ENCODE results near the gene CDH15.
"Not testable (repeated sequence)": the region's sequence is repeated elsewhere in the genome, so short reads cannot be mapped to it uniquely, and the experiment has no call there.

CDH15 gene

DNA sequence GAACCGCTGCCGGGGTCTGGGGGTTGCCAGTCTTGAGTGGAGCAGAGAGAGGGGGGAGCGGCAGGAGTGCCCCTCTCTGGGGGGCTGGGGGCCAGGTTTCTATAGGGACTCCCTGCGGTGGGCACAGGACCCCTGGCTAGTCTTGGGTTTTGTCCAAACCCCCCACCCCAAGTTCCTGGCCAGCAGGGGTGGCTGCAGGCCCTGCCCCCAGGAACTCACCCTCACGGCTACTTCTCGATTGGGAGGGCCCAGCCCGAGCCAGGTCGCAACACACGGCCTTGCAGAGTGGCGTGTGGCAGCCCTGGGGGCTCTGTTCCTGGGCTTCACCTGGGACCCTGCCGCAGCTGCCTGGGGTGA is 601 bp downstream of the CDH15 start:
- DNase-seq (ENCODE audit: low read depth in 2 of 2), result no peak

- DNase-seq (ENCODE audit: low read depth in 2 of 2), result no peak
Observed at GRCh38 chr16:89172528-89173173, 1.1 kb downstream of the CDH15 start.

DNA sequence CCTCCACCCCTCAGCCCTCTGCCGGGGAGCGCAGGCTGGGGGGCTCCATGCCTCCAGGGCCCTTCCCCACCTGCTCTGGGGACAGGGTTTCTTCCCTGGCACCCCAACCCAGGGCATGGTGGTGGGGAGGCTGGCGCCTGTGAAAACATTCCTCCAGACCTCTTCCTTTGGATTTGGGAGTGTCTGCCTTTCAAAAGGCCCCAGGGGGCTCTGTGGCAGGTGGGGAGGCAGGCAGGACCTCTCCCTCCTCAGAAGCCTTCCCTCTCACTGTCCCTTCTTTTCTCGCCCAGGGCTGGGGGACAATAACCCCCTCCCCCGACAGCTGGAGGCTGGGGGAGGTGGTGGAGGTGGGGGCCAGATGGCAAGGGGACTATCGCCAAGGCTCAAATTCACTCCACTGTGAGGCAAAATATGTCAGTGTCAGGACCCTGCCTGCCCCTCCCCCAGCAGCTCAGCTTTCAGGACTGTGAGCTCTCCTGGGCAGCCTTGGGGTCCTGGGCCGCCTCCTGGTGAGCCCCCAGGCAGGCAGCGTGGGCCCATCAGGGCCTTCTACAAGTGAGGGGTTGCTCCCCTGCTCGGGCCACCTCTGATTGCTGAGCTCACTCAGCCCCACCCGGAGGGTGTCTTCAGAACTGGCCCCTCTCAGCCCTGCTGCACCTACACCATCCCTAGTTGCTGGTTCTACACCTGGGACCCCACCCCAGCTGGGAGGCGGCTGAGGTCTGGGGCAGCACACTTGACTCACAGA is 1.8 kb downstream of the CDH15 start:
- no peak for DNase-seq (ENCODE audit: low read depth in 2 of 2)

GRCh38 chr16:89174055-89174827 is 2.7 kb downstream of the CDH15 start:
- DNase-seq (ENCODE audit: low read depth in 2 of 2), result no peak

GRCh38 chr16:89174877-89175276 is 3.3 kb downstream of the CDH15 start:
- no peak for DNase-seq (ENCODE audit: low read depth in 2 of 2)

DNA sequence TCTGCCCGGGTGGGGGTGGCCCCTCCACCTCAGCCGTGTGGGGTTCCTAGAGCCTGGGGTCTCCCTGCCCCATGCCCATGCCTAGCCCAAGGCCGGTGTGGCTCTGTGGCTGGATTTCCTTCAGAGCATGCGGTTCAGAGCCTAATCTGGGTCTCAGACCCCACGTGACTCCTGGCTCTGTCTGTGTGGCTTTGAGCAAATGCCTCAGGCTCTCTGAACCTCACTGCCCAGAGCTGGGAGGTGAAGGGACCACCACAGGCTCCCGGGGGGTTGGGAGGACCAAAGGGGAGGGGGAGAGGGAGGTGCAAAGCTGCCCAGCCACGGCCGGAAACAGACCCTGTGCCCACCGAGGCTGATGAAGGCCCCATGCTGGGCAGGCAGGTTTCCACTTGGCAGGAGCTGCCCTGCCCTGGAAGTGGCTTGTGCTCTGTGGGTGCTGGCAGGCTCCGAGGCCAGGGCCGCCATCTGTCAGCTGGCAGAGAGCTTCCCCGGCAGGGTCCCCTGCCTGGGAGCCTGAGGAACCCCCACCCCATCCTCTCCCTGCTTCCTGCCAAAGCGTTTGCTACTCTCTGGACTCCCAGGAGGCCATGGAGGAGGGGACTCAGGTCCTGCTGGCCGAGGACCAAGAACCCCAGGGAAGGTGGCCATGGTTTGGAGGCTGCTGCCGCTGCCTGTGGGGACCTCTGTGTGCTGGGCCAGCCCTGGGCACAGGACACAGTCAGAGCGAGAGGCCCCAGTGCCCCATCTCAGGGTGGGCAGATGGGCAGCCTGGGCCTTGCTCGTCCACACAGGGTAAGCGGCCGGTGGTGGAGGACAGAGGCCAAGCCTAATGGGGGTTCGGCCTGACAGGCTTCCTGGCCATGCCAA is 4.0 kb downstream of the CDH15 start:
- no peak for DNase-seq (ENCODE audit: low read depth in 2 of 2)

DNA sequence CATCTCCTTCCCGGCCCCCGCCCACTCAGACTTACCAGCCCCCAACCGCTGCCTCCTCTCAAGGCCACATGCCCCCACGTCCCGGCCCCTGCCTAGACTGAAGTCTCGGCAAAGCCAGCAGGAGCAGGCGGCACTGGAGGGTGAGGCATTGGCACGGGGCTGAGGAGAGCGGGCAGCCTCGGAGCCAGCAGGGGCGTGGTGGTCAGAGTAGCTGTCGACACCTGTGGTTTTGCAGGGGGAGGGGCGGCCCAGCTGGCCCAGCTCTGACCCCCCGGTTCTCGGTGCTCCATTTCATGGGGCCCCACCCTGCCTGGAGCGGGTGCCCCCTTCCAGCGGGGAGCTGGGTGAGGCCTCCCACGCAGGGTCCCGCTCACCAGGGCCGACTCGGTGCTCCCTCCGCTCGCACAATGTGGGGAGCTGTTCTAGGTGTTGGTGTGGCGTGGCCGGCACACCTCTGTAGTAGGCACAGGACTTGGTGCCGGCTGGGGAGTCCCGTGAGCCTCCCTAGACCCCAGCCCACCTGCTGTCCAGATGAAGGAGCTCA is 4.7 kb downstream of the CDH15 start:
- DNase-seq (ENCODE audit: low read depth in 2 of 2), result no peak

GRCh38 chr16:89176717-89177116 is 5.2 kb downstream of the CDH15 start:
- no peak for DNase-seq (ENCODE audit: low read depth in 2 of 2)

- no peak for DNase-seq (ENCODE audit: low read depth in 2 of 2)
Observed at GRCh38 chr16:89177501-89177900, 6.0 kb downstream of the CDH15 start.

- DNase-seq (ENCODE audit: low read depth in 2 of 2), result no peak
Observed at GRCh38 chr16:89178453-89179147, 7.1 kb downstream of the CDH15 start.

GRCh38 chr16:89179148-89179484 is 7.6 kb downstream of the CDH15 start:
- no peak for DNase-seq (ENCODE audit: low read depth in 2 of 2)

DNA sequence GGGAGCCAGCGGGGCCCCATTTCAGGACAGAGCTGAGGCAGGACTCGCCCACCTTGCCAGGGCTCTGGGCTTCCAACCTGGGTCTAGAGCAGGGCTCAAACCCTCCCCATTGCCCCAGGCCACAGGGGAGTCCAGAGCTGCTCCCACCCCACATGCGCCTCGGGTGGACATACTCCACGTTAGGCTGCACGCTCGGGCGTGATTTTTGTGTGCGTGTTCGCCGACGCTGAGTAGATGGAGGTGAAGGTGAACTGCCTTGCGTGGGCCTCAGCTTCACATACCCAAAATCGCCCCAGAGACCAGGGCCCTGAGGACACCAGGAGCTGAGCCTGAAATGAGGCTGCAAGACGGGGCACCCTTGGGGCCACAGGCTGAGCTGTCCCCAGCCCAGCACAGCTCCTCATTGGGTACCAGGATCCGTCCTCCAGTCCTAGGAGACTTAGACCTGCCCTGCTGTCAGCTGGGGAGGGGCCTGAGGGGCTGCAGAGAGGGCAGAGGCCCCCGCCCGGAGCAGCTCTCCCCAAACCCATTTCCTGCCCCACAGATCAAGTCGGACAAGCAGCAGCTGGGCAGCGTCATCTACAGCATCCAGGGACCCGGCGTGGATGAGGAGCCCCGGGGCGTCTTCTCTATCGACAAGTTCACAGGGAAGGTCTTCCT is 8.2 kb downstream of the CDH15 start:
- no peak for DNase-seq (ENCODE audit: low read depth in 2 of 2)

DNA sequence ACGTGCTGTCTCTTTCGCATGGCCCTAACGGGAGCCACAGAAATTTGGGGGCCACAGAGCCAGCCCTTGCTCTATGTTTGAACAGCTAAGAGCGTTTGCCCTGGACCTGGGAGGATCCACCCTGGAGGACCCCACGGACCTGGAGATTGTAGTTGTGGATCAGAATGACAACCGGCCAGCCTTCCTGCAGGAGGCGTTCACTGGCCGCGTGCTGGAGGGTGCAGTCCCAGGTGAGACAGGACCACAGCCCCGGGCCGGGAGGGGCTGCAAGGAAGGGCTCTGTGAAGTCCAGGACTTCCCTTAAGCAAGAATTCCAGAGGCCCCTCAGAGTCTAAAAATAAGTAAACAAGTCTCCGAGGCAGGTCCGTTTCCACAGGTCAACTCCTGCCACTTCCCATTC is 11.9 kb downstream of the CDH15 start:
- no peak for DNase-seq (ENCODE audit: low read depth in 2 of 2)

GRCh38 chr16:89183975-89184676 is 12.6 kb downstream of the CDH15 start:
- no peak for DNase-seq (ENCODE audit: low read depth in 2 of 2)

DNA sequence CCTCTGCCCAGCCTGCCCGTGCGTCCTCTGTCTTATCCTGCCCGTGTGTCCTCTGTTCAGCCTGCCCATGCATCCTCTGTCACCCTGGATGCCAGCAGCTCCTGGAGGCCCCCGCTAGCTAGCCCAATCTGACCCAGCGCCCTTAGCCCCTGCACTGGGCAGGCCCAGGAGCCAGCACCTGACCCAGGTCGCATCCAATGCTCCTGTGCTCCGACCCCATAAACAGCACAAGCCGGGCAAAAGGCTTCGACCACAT is 13.1 kb downstream of the CDH15 start:
- no peak for DNase-seq (ENCODE audit: low read depth in 2 of 2)

GRCh38 chr16:89184933-89185794 is 13.6 kb downstream of the CDH15 start:
- DNase-seq (ENCODE audit: low read depth in 2 of 2), result no peak

DNA sequence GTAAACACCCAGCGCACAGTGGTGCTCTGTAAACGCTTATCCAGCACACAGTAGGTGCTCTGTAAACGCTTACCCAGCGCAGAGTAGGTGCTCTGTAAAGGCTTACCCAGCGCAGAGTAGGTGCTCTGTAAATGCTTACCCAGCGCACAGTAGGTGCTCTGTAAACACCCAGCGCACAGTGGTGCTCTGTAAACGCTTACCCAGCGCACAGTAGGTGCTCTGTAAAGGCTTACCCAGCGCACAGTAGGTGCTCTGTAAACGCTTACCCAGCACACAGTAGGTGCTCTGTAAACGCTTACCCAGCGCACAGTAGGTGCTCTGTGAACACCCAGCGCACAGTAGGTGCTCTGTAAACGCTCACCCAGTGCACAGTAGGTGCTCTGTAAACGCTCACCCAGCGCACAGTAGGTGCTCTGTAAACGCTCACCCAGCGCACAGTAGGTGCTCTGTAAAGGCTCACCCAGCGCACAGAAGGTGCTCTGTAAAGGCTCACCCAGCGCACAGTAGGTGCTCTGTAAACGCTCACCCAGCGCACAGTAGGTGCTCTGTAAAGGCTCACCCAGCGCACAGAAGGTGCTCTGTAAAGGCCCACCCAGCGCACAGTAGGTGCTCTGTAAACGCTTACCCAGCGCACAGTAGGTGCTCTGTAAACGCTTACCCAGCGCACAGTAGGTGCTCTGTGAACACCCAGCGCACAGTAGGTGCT is 14.5 kb downstream of the CDH15 start:
- DNase-seq (ENCODE audit: low read depth in 2 of 2), result not testable (repeated sequence)

DNA sequence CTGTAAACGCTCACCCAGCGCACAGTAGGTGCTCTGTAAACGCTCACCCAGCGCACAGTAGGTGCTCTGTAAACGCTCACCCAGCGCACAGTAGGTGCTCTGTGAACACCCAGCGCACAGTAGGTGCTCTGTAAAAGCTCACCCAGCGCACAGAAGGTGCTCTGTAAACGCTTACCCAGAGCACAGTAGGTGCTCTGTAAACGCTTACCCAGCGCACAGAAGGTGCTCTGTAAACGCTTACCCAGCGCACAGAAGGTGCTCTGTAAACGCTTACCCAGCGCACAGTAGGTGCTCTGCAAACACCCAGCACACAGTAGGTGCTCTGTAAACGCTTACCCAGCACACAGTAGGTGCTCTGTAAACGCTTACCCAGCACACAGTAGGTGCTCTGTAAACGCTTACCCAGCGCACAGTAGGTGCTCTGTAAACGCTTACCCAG is 15.1 kb downstream of the CDH15 start:
- DNase-seq (ENCODE audit: low read depth in 2 of 2), result not testable (repeated sequence)
